Measurements from ENCODE around the gene TNFRSF11A. TPM values are rescaled to one million over a fixed set of nuclear protein-coding genes. Genes with fewer than 3 reads are reported as not detected.

Gene TNFRSF11A
- polyA plus RNA-seq, 1 donor from 2014 or later: not detected

DNA sequence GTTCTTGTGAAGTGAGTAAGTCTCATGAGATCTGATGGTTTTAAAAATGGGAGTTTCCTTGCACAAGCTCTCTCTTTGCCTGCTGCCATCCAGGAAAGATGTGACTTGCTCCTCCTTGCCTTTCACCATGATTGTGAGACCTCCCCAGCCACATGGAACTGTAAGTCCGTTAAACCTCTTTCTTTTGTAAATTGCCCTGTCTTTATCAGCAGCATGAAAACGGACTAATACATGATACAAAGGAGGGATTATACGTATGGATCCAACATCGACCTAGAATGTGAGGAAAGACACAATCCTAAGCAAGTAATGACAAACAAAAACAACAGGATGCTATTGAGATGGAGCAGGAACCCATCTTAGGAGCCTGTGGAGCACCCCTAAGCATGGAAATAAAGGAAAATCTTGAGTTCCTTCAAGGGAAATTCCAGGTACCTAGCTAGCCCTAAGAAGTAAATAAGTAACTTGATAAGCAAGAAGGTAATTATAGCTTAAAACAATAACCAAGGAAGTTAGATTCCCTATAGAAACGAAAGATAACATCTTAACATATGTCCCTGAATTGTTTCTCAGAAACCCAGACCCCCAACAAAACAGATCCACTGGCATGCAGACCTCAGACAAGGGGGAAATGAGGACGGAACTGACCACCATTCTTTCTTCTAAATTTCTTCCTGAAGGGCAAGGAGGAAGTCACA is 1.5 kb upstream of the TNFRSF11A start:
- TF ChIP-seq SMC3 (conservative IDR thresholded peaks at IDR 0.05; ENCODE audit: poor library complexity): no peak
- Histone ChIP-seq H3K4me3 (ENCODE audit: low read length) (no peak overlapping the region), H3K9me3 (ENCODE audit: low read length) (no peaks in the 10 kb centered on the region), H3K79me2 (replicated peaks; ENCODE audit: insufficient read depth, low read length) (no peaks in the 10 kb centered on the region), H2AFZ (ENCODE audit: low read depth, low read length) (no peak overlapping the region), H4K20me1 (ENCODE audit: insufficient read depth) (no peaks in the 10 kb centered on the region), H3K9ac (ENCODE audit: low read length) (no peak overlapping the region), H3K36me3 (ENCODE audit: insufficient read depth, low read length) (no peaks in the 10 kb centered on the region), H3K9me2 (ENCODE audit: insufficient read depth, low read length) (no peaks in the 10 kb centered on the region), H3K27me3 (ENCODE audit: insufficient read depth, low read depth, low read length) (peaks cover 68% of the 10 kb centered on the region), H3K27ac (ENCODE audit: low read length) (no peak overlapping the region), H3F3A (ENCODE audit: insufficient read depth, low read length, poor library complexity, severe bottlenecking) (no peaks in the 10 kb centered on the region), H3K4me2 (ENCODE audit: low read length) (no peak overlapping the region)

- H2AFZ ChIP-seq (ENCODE audit: low read depth, low read length): no peak overlapping the region
- no peak overlapping the region for H3K4me2 ChIP-seq (ENCODE audit: low read length)
- H3K9me3 ChIP-seq (ENCODE audit: low read length): no peaks in the 10 kb centered on the region
- no peaks in the 10 kb centered on the region for H3F3A ChIP-seq (ENCODE audit: insufficient read depth, low read length, poor library complexity, severe bottlenecking)
- no peak for TF ChIP-seq MXI1 (conservative IDR thresholded peaks at IDR 0.05; ENCODE audit: poor library complexity, severe bottlenecking)
- no peak for TF ChIP-seq TAF1 (IDR thresholded peaks at IDR 0.05; ENCODE audit: low read depth)
- TF ChIP-seq, protein P1, sequence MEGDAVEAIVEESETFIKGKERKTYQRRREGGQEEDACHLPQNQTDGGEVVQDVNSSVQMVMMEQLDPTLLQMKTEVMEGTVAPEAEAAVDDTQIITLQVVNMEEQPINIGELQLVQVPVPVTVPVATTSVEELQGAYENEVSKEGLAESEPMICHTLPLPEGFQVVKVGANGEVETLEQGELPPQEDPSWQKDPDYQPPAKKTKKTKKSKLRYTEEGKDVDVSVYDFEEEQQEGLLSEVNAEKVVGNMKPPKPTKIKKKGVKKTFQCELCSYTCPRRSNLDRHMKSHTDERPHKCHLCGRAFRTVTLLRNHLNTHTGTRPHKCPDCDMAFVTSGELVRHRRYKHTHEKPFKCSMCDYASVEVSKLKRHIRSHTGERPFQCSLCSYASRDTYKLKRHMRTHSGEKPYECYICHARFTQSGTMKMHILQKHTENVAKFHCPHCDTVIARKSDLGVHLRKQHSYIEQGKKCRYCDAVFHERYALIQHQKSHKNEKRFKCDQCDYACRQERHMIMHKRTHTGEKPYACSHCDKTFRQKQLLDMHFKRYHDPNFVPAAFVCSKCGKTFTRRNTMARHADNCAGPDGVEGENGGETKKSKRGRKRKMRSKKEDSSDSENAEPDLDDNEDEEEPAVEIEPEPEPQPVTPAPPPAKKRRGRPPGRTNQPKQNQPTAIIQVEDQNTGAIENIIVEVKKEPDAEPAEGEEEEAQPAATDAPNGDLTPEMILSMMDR (IDR thresholded peaks at IDR 0.05; ENCODE audit: poor library complexity, severe bottlenecking): no peak
- TF ChIP-seq REST (IDR thresholded peaks at IDR 0.05; ENCODE audit: borderline replicate concordance): no peak
- TF ChIP-seq RAD21 (conservative IDR thresholded peaks at IDR 0.05): no peak
- TF ChIP-seq POLR2AphosphoS5 (IDR thresholded peaks at IDR 0.05): no peak
- TF ChIP-seq SMC3 (conservative IDR thresholded peaks at IDR 0.05; ENCODE audit: poor library complexity): no peak
- no peak for TF ChIP-seq EP300 (conservative IDR thresholded peaks at IDR 0.05; ENCODE audit: poor library complexity, severe bottlenecking)
- no peak for TF ChIP-seq EZH2 (IDR thresholded peaks at IDR 0.05; ENCODE audit: borderline replicate concordance, insufficient read depth, low read length, poor library complexity, severe bottlenecking)
- H3K27me3 ChIP-seq (ENCODE audit: insufficient read depth, low read depth, low read length): peaks cover 70% of the 10 kb centered on the region
- no peak overlapping the region for H3K9ac ChIP-seq (ENCODE audit: low read length)
- H3K36me3 ChIP-seq (ENCODE audit: insufficient read depth, low read length): no peaks in the 10 kb centered on the region
- H3K79me2 ChIP-seq (replicated peaks; ENCODE audit: insufficient read depth, low read length): no peaks in the 10 kb centered on the region
- no peak overlapping the region for H3K27ac ChIP-seq (ENCODE audit: low read length)
- H3K4me3 ChIP-seq (ENCODE audit: low read length): peak overlapping the region; percentile 40
- H3K9me2 ChIP-seq (ENCODE audit: insufficient read depth, low read length): no peaks in the 10 kb centered on the region
- H4K20me1 ChIP-seq (ENCODE audit: insufficient read depth): no peaks in the 10 kb centered on the region
These were observed 805 bp upstream of the TNFRSF11A start for GRCh38 chr18:62324181-62324828.

All from neural cell (in vitro differentiated cells).